Eye (tissue), 1 donor: ENCODE results near the gene MAPRE3.

Experiments used
- DNase-seq: peaks from one replicate; pipeline ENCODE4 v3.0.0-alpha.2; 2015

Gene MAPRE3

GRCh38 chr2:26986576-26986975 is 16.1 kb downstream of the MAPRE3 start:
- no peak for DNase-seq

- peak; percentile 53 for DNase-seq
These were observed 17.8 kb downstream of the MAPRE3 start for GRCh38 chr2:26988058-26988860.

- DNase-seq, result no peak
These were observed 18.7 kb downstream of the MAPRE3 start for GRCh38 chr2:26989156-26989555.

GRCh38 chr2:26991717-26992116 is 21.3 kb downstream of the MAPRE3 start:
- no peak for DNase-seq

GRCh38 chr2:26993768-26994167 is 23.3 kb downstream of the MAPRE3 start:
- DNase-seq, result no peak

- no peak for DNase-seq
These were observed 24.5 kb downstream of the MAPRE3 start for GRCh38 chr2:26994983-26995382.

- peak; percentile 46 for DNase-seq
These were observed 27.0 kb downstream of the MAPRE3 start for GRCh38 chr2:26997394-26997793.

GRCh38 chr2:26998323-26998722 is 27.9 kb downstream of the MAPRE3 start:
- no peak for DNase-seq

- DNase-seq, result no peak
These were observed 29.8 kb downstream of the MAPRE3 start for GRCh38 chr2:27000228-27000627.

- no peak for DNase-seq
These were observed 30.6 kb downstream of the MAPRE3 start for GRCh38 chr2:27000995-27001394.

- no peak for DNase-seq
These were observed 31.5 kb downstream of the MAPRE3 start for GRCh38 chr2:27001950-27002349.

GRCh38 chr2:27003007-27003406 is 32.6 kb downstream of the MAPRE3 start:
- DNase-seq, result no peak

GRCh38 chr2:27003857-27004256 is 33.4 kb downstream of the MAPRE3 start:
- DNase-seq, result no peak

- no peak for DNase-seq
These were observed 36.4 kb downstream of the MAPRE3 start for GRCh38 chr2:27006602-27007415.

GRCh38 chr2:27007416-27008374 is 37.3 kb downstream of the MAPRE3 start:
- no peak for DNase-seq

GRCh38 chr2:27008678-27009077 is 38.2 kb downstream of the MAPRE3 start:
- DNase-seq, result no peak

- DNase-seq, result no peak
These were observed 38.6 kb downstream of the MAPRE3 start for GRCh38 chr2:27009083-27009482.

- no peak for DNase-seq
These were observed 39.3 kb downstream of the MAPRE3 start for GRCh38 chr2:27009716-27010115.

GRCh38 chr2:27010139-27010538 is 39.7 kb downstream of the MAPRE3 start:
- DNase-seq, result no peak

GRCh38 chr2:27013738-27014137 is 43.3 kb downstream of the MAPRE3 start:
- no peak for DNase-seq

- no peak for DNase-seq
These were observed 44.5 kb downstream of the MAPRE3 start for GRCh38 chr2:27014771-27015433.

GRCh38 chr2:27016801-27017325 is 46.4 kb downstream of the MAPRE3 start:
- DNase-seq, result peak; percentile 82
